ENCODE measurements around the gene TTC32.
A peak's percentile ranks its signal among the peaks of the same experiment; 100 is the strongest.

Gene TTC32

GRCh38 chr2:19868224-19868623 lies 33.6 kb downstream of the TTC32 start:
- H3K4me3 ChIP-seq (ENCODE audit: low read depth, low read length): peak overlapping the region; percentile 62
- TF ChIP-seq, protein P1, sequence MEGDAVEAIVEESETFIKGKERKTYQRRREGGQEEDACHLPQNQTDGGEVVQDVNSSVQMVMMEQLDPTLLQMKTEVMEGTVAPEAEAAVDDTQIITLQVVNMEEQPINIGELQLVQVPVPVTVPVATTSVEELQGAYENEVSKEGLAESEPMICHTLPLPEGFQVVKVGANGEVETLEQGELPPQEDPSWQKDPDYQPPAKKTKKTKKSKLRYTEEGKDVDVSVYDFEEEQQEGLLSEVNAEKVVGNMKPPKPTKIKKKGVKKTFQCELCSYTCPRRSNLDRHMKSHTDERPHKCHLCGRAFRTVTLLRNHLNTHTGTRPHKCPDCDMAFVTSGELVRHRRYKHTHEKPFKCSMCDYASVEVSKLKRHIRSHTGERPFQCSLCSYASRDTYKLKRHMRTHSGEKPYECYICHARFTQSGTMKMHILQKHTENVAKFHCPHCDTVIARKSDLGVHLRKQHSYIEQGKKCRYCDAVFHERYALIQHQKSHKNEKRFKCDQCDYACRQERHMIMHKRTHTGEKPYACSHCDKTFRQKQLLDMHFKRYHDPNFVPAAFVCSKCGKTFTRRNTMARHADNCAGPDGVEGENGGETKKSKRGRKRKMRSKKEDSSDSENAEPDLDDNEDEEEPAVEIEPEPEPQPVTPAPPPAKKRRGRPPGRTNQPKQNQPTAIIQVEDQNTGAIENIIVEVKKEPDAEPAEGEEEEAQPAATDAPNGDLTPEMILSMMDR (IDR thresholded peaks at IDR 0.05; ENCODE audit: insufficient read depth, low read depth, low read length, missing control alignments): no peak
- no peak for DNase-seq (ENCODE audit: low read depth)

- TF ChIP-seq, protein P1 (IDR thresholded peaks at IDR 0.05; ENCODE audit: insufficient read depth, low read depth, low read length, missing control alignments): no peak
- no peak overlapping the region for H3K4me3 ChIP-seq (ENCODE audit: low read depth, low read length)
- no peak for DNase-seq (ENCODE audit: low read depth)
These were observed 35.0 kb downstream of the TTC32 start for GRCh38 chr2:19866771-19867170.

- DNase-seq (ENCODE audit: low read depth): peak; percentile 51
- H3K4me3 ChIP-seq (ENCODE audit: low read depth, low read length): no peak overlapping the region
- TF ChIP-seq, protein P1 (IDR thresholded peaks at IDR 0.05; ENCODE audit: insufficient read depth, low read depth, low read length, missing control alignments): no peak
These were observed 36.6 kb downstream of the TTC32 start for GRCh38 chr2:19865151-19865550.

- DNase-seq (ENCODE audit: low read depth): peak; percentile 18
- H3K4me3 ChIP-seq (ENCODE audit: low read depth, low read length): no peak overlapping the region
- TF ChIP-seq, protein P1 (IDR thresholded peaks at IDR 0.05; ENCODE audit: insufficient read depth, low read depth, low read length, missing control alignments): no peak
These were observed 37.4 kb downstream of the TTC32 start for GRCh38 chr2:19864381-19864780.

DNA sequence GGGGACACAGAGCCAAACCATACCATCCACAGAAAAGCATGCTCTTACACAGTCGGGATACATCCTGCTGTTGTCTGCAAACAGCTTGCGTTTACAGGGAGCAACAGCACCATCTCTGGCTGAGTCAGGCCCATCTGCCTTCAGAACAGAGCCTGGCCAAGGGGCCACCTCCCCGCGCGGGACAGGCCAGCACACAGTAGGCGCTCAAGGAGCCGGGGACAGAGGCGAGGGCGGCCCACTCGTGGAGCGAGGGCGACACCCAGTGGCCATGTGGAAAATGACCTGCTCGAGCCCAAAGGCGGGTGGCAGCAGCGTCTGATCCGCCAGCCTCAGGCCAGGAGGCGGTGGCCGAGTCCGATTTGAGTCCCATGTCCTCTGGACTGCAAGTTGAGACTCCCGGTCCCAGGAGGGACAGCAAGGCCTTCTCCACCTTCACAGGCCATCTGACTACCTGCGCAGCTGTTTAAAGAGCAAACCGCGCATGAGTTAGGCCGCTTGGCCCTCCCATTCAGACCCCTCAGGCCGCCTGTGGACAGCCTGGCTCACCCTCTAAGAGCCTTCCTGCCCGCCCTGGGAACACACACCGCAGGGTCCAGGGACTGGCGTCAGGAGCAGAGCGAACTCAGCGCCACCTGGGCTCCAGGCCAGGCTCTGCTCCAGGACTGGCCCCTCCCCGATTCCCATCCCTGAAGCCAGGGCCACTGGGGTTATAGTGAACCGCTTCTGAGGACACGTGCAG lies 38.3 kb downstream of the TTC32 start:
- TF ChIP-seq, protein P1 (IDR thresholded peaks at IDR 0.05; ENCODE audit: insufficient read depth, low read depth, low read length, missing control alignments): peak; percentile 91
- DNase-seq (ENCODE audit: low read depth): peak; percentile 67
- no peak overlapping the region for H3K4me3 ChIP-seq (ENCODE audit: low read depth, low read length)

DNA sequence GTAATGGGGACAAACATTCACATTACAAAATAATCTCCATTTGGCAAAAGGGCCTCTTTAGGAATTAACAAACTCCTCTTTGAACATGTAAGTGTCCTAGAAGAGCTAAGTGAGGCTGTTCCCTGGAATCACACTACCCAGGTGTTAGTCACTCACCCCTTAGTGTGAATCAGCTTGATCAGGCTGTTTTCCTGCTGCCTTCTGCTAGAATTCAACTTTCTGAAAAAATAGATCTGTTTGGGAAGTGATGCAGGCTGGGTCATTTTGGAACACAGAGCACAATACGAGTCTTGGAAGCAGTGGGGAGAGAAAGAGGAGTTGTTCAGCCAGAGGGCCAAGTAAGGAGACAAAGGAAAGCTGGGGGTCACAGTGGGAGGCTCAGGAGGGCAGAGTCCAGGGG lies 40.0 kb downstream of the TTC32 start:
- TF ChIP-seq, protein P1 (IDR thresholded peaks at IDR 0.05; ENCODE audit: insufficient read depth, low read depth, low read length, missing control alignments): no peak
- DNase-seq (ENCODE audit: low read depth): no peak
- no peak overlapping the region for H3K4me3 ChIP-seq (ENCODE audit: low read depth, low read length)

GRCh38 chr2:19860022-19860421 lies 41.8 kb downstream of the TTC32 start:
- DNase-seq (ENCODE audit: low read depth): no peak
- TF ChIP-seq, protein P1 (IDR thresholded peaks at IDR 0.05; ENCODE audit: insufficient read depth, low read depth, low read length, missing control alignments): no peak
- H3K4me3 ChIP-seq (ENCODE audit: low read depth, low read length): no peak overlapping the region
